SU-DHL-6 (cell line): Measurements from ENCODE around the gene MRTFB.

ENCODE experiments used
- H2AFZ ChIP-seq: fragments of 200-600 bp; sonication (generic); 2 replicates; pipeline ENCODE4 v1.6.1; 2014; ENCODE audit warnings: low read depth, mild to moderate bottlenecking, moderate library complexity, mixed read lengths, antibody characterized with exemption, low read length; ENCODE audit not compliant: severe bottlenecking
- H3F3A ChIP-seq: fragments of 200-600 bp; shearing (Covaris generic); 2 replicates; pipeline ENCODE4 v1.6.0; 2016; ENCODE audit warnings: antibody characterized with exemption, mild to moderate bottlenecking; ENCODE audit not compliant: insufficient read depth
- H3K27ac ChIP-seq: fragments of 200-600 bp; sonication (generic); 2 replicates; pipeline ENCODE4 v1.5.1; 2016; ENCODE audit warnings: low read depth, mild to moderate bottlenecking, low read length, moderate library complexity, mixed read lengths
- H3K27me3 ChIP-seq: fragments of 200-600 bp; sonication (generic), shearing (Covaris generic); 2 replicates; pipeline ENCODE4 v1.6.0; 2014; ENCODE audit warnings: mild to moderate bottlenecking, low read length
- H3K36me3 ChIP-seq: fragments of 200-600 bp; sonication (generic); 2 replicates; pipeline ENCODE4 v1.6.1; 2014; ENCODE audit warnings: mild to moderate bottlenecking, low read length, mixed read lengths
- H3K4me2 ChIP-seq: fragments of 300-600, 200-600 bp; shearing (Covaris generic), sonication (generic); 2 replicates; pipeline ENCODE4 v1.6.0; 2014; ENCODE audit warnings: low read length, low read depth, mild to moderate bottlenecking; ENCODE audit not compliant: poor library complexity, severe bottlenecking
- H3K4me3 ChIP-seq: fragments of 200-600 bp; sonication (generic); 2 replicates; pipeline ENCODE4 v1.5.1; 2014; ENCODE audit warnings: antibody characterized with exemption, low read length, mild to moderate bottlenecking, mixed read lengths; ENCODE audit not compliant: insufficient read depth, poor library complexity, severe bottlenecking
- H3K79me2 ChIP-seq: fragments of 200-600 bp; sonication (generic); 2 replicates; pipeline ENCODE4 v1.6.1; 2014; ENCODE audit warnings: mild to moderate bottlenecking, low read length, moderate library complexity; ENCODE audit not compliant: insufficient read depth
- H3K9ac ChIP-seq: fragments of 200-600 bp; sonication (generic); 2 replicates; pipeline ENCODE4 v1.7.0; 2014; ENCODE audit warnings: mild to moderate bottlenecking, low read length
- H3K9me2 ChIP-seq: fragments of 200-600 bp; sonication (generic); replicated peaks from 2 replicates; pipeline ENCODE4 v1.6.1; 2014; ENCODE audit warnings: low read length; ENCODE audit not compliant: insufficient read depth
- H3K9me3 ChIP-seq: fragments of 200-600 bp; sonication (generic); 2 replicates; pipeline ENCODE4 v1.6.1; 2014; ENCODE audit warnings: low read length, mixed read lengths; ENCODE audit not compliant: insufficient read depth
- H4K20me1 ChIP-seq: fragments of 200-600 bp; sonication (generic); 2 replicates; pipeline ENCODE4 v1.6.1; 2014; ENCODE audit warnings: low read depth, mild to moderate bottlenecking, antibody characterized with exemption, low read length, moderate library complexity, mixed read lengths
- EZH2phosphoT487 ChIP-seq: fragments of 200-600 bp; sonication (generic), shearing (Covaris generic); conservative IDR thresholded peaks from 2 replicates; pipeline ENCODE4 v1.6.1; 2018; ENCODE audit warnings: mild to moderate bottlenecking, antibody characterized with exemption, low read length, moderate library complexity, mixed read lengths
- TF ChIP-seq, protein P1 (sequence below): fragments of 200-600 bp; sonication (generic); IDR thresholded peaks from one replicate; pipeline ENCODE4 v1.5.1; 2017; ENCODE audit warnings: antibody characterized with exemption, mild to moderate bottlenecking, low read length, moderate library complexity; ENCODE audit not compliant: insufficient read depth, poor library complexity, severe bottlenecking

Gene MRTFB

DNA sequence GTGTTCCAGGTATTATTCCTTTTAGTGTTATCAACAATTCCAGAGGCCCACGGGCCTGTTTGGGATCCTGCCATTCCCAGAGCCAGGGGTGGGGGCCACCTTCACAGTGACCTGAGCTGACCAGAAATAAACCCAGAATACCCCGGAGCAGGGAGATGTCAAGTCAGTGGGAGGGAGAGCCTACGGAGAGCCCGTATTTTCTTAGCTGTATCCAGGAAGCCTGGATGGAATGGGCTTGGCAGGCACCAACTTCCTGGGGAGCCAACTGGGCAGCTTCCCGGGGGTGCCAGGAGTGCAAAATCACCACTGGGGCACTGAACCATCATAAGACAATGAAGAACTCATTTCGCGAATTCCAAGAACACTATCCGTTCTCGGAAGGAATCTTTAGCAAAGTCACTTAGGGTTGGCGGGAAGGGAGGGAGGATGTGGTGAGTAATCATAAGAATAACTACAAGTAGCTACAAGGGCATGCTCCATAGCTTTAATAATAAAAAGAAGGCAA is 13.2 kb upstream of the MRTFB start:
- H3K4me2 ChIP-seq: no peak overlapping the region
- H3F3A ChIP-seq: no peaks in the 10 kb centered on the region
- no peaks in the 10 kb centered on the region for H3K36me3 ChIP-seq
- H2AFZ ChIP-seq: no peak overlapping the region
- no peaks in the 10 kb centered on the region for H3K9me3 ChIP-seq
- H3K79me2 ChIP-seq: no peaks in the 10 kb centered on the region
- no peak overlapping the region for H3K4me3 ChIP-seq
- no peaks in the 10 kb centered on the region for H3K9me2 ChIP-seq
- H4K20me1 ChIP-seq: no peaks in the 10 kb centered on the region
- no peaks in the 10 kb centered on the region for H3K27me3 ChIP-seq
- H3K27ac ChIP-seq: no peak overlapping the region
- TF ChIP-seq EZH2phosphoT487: no peak
- TF ChIP-seq, protein P1, sequence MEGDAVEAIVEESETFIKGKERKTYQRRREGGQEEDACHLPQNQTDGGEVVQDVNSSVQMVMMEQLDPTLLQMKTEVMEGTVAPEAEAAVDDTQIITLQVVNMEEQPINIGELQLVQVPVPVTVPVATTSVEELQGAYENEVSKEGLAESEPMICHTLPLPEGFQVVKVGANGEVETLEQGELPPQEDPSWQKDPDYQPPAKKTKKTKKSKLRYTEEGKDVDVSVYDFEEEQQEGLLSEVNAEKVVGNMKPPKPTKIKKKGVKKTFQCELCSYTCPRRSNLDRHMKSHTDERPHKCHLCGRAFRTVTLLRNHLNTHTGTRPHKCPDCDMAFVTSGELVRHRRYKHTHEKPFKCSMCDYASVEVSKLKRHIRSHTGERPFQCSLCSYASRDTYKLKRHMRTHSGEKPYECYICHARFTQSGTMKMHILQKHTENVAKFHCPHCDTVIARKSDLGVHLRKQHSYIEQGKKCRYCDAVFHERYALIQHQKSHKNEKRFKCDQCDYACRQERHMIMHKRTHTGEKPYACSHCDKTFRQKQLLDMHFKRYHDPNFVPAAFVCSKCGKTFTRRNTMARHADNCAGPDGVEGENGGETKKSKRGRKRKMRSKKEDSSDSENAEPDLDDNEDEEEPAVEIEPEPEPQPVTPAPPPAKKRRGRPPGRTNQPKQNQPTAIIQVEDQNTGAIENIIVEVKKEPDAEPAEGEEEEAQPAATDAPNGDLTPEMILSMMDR: no peak
- no peak overlapping the region for H3K9ac ChIP-seq

DNA sequence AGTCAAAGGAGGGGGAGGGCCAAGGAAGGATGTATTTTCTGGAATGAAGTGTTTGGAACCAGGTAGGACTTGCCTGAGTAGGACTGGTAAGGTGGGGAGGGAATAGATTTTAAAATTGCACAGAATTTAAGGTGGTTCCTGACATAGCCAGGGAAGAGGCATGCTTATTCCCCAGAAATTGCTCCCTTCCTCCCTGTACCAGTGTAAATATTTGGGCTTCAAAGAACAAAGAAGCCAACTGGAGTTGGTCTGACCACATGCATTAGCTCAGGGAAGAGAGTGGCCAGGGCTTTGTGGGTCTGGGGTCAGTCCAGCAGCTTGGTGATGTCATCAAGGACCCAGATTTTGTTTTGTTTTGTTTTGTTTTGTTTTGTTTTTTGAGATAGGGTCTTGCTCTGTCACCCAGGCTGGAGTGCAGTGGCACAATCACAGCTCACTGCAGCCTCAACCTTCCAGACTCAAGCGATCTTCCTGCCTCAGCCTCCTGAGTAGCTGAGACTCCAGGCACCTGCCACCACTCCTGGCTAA is 9.3 kb upstream of the MRTFB start:
- no peak overlapping the region for H3K27ac ChIP-seq
- H3K79me2 ChIP-seq: no peaks in the 10 kb centered on the region
- no peaks in the 10 kb centered on the region for H3K36me3 ChIP-seq
- no peak overlapping the region for H3K9ac ChIP-seq
- no peak overlapping the region for H3K4me3 ChIP-seq
- no peak overlapping the region for H2AFZ ChIP-seq
- no peak overlapping the region for H3K4me2 ChIP-seq
- H4K20me1 ChIP-seq: no peaks in the 10 kb centered on the region
- H3K9me3 ChIP-seq: no peaks in the 10 kb centered on the region
- TF ChIP-seq, protein P1: no peak
- H3F3A ChIP-seq: no peaks in the 10 kb centered on the region
- H3K9me2 ChIP-seq: no peaks in the 10 kb centered on the region
- H3K27me3 ChIP-seq: no peaks in the 10 kb centered on the region

DNA sequence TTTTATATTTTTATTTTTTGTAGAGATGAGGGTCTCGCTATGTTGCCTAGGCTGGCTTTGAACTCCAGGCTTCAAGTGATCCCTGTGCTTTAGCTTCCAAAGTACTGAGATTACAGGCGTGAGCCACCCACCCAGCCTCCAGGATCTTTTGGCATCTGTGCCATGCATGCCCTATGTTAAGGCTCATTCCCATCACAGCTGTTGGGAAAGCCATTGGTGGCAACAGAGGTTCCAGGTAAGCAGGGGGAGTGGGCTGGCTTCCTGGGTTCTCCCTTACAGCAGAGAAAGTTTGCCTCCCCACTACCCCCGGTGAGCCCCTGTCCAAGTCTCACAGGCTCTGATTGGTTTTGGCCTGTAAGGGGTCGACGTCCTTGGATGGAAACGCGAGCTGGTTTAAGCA is 8.9 kb upstream of the MRTFB start:
- H3K4me3 ChIP-seq: no peak overlapping the region
- TF ChIP-seq, protein P1: no peak
- TF ChIP-seq EZH2phosphoT487: no peak

More for the DNA sequence above, 8.9 kb upstream of the MRTFB start:
- Histone ChIP-seq H3K79me2 (no peaks in the 10 kb centered on the region), H3K27me3 (no peaks in the 10 kb centered on the region), H3K27ac (no peak overlapping the region), H3F3A (no peaks in the 10 kb centered on the region), H3K9ac (no peak overlapping the region), H3K9me2 (no peaks in the 10 kb centered on the region), H3K4me2 (no peak overlapping the region), H3K36me3 (no peaks in the 10 kb centered on the region), H4K20me1 (no peaks in the 10 kb centered on the region), H2AFZ (no peak overlapping the region), H3K9me3 (no peaks in the 10 kb centered on the region)
